NB4 (cell line): ENCODE measurements around the gene TIMP4.

ENCODE experiments used
- POLR2A ChIP-seq: IDR thresholded peaks from 2 replicates; pipeline ENCODE4 v1.6.1; 2011; ENCODE audit warnings: mild to moderate bottlenecking; ENCODE audit not compliant: insufficient read length; ENCODE audit errors: extremely low read depth
- TF ChIP-seq, protein P1 (sequence below): IDR thresholded peaks from one replicate; pipeline ENCODE4 v1.5.1; 2012; ENCODE audit warnings: low read depth, low read length

- TF ChIP-seq POLR2A = no peak
- TF ChIP-seq, protein P1, sequence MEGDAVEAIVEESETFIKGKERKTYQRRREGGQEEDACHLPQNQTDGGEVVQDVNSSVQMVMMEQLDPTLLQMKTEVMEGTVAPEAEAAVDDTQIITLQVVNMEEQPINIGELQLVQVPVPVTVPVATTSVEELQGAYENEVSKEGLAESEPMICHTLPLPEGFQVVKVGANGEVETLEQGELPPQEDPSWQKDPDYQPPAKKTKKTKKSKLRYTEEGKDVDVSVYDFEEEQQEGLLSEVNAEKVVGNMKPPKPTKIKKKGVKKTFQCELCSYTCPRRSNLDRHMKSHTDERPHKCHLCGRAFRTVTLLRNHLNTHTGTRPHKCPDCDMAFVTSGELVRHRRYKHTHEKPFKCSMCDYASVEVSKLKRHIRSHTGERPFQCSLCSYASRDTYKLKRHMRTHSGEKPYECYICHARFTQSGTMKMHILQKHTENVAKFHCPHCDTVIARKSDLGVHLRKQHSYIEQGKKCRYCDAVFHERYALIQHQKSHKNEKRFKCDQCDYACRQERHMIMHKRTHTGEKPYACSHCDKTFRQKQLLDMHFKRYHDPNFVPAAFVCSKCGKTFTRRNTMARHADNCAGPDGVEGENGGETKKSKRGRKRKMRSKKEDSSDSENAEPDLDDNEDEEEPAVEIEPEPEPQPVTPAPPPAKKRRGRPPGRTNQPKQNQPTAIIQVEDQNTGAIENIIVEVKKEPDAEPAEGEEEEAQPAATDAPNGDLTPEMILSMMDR = no peak
Observed at GRCh38 chr3:12120374-12121140, 38.2 kb downstream of the TIMP4 start.
